SKM-1 treated with dmso at 0.1 percent for 144 hours (cell line): ENCODE data around the gene TENM4.
"Not testable (repeated sequence)": the region's sequence is repeated elsewhere in the genome, so short reads cannot be mapped to it uniquely, and the experiment has no call there.

Source experiments
- DNase-seq: peaks from one replicate; lab custom pipeline; 2025; ENCODE audit not compliant: unreplicated experiment; lab: John Stamatoyannopoulos, UW

The TENM4 gene

GRCh38 chr11:78991681-78992080 lies 449.1 kb downstream of the TENM4 start:
- no peak for DNase-seq

GRCh38 chr11:78990261-78990660 lies 450.6 kb downstream of the TENM4 start:
- no peak for DNase-seq

- no peak for DNase-seq
Observed at GRCh38 chr11:78987748-78988147, 453.1 kb downstream of the TENM4 start.

GRCh38 chr11:78986305-78986704 lies 454.5 kb downstream of the TENM4 start:
- DNase-seq, result no peak

- DNase-seq, result no peak
Observed at GRCh38 chr11:78985663-78986062, 455.2 kb downstream of the TENM4 start.

GRCh38 chr11:78982473-78982872 lies 458.4 kb downstream of the TENM4 start:
- no peak for DNase-seq

GRCh38 chr11:78981153-78981552 lies 459.7 kb downstream of the TENM4 start:
- no peak for DNase-seq

- DNase-seq, result no peak
Observed at GRCh38 chr11:78978831-78979230, 462.0 kb downstream of the TENM4 start.

GRCh38 chr11:78977848-78978247 lies 463.0 kb downstream of the TENM4 start:
- not testable (repeated sequence) for DNase-seq

GRCh38 chr11:78977009-78977408 lies 463.8 kb downstream of the TENM4 start:
- no peak for DNase-seq

GRCh38 chr11:78975081-78975480 lies 465.7 kb downstream of the TENM4 start:
- no peak for DNase-seq

GRCh38 chr11:78973876-78974275 lies 467.0 kb downstream of the TENM4 start:
- DNase-seq, result no peak

- no peak for DNase-seq
Observed at GRCh38 chr11:78972590-78972989, 468.2 kb downstream of the TENM4 start.

- DNase-seq, result no peak
Observed at GRCh38 chr11:78972177-78972576, 468.7 kb downstream of the TENM4 start.

GRCh38 chr11:78967811-78968210 lies 473.0 kb downstream of the TENM4 start:
- no peak for DNase-seq

- no peak for DNase-seq
Observed at GRCh38 chr11:78965432-78965831, 475.4 kb downstream of the TENM4 start.

GRCh38 chr11:78961937-78962701 lies 478.7 kb downstream of the TENM4 start:
- DNase-seq, result no peak

- no peak for DNase-seq
Observed at GRCh38 chr11:78961247-78961646, 479.6 kb downstream of the TENM4 start.

- DNase-seq, result no peak
Observed at GRCh38 chr11:78958444-78958843, 482.4 kb downstream of the TENM4 start.

GRCh38 chr11:78957476-78958245 lies 483.2 kb downstream of the TENM4 start:
- DNase-seq, result no peak

- no peak for DNase-seq
Observed at GRCh38 chr11:78954696-78955095, 486.1 kb downstream of the TENM4 start.

- no peak for DNase-seq
Observed at GRCh38 chr11:78954261-78954660, 486.6 kb downstream of the TENM4 start.
